ENCODE data around the gene TARS1. TPM values are rescaled to one million over a fixed set of nuclear protein-coding genes. Genes with fewer than 3 reads are reported as not detected.

TARS1 gene
- total and polyA plus RNA-seq, 2 of the 4 experiments (the other 2 are of a cell fraction): 90.8 to 175 TPM

GRCh38 chr5:33423018-33423630 lies 17.6 kb upstream of the TARS1 start (continued):
- no peak for TF ChIP-seq RFX5 (IDR thresholded peaks at IDR 0.05; ENCODE audit: low read depth, low read length)

- Histone ChIP-seq H3K79me1 (ENCODE audit: low read depth in 1 of 2, low read length in 2 of 2) (no peaks in the 10 kb centered on the region), H3K9me3 (ENCODE audit: control insufficient read depth, insufficient read depth, low read length) (no peaks in the 10 kb centered on the region), H3K9ac (ENCODE audit: low read depth, low read length) (no peak overlapping the region), H3K18ac (ENCODE audit: low read depth, low read length) (no peak overlapping the region), H2AK9ac (replicated peaks; ENCODE audit: low read depth, low read length, poor library complexity) (no peak overlapping the region), H2BK120ac (ENCODE audit: low read depth, low read length) (no peak overlapping the region), H3K14ac (replicated peaks; ENCODE audit: low read depth, low read length) (no peak overlapping the region), H2BK20ac (ENCODE audit: low read depth, low read length) (no peak overlapping the region), H3K4me1 (ENCODE audit: control insufficient read depth, insufficient read depth, low read length) (no peaks in the 10 kb centered on the region), H3K9me1 (ENCODE audit: insufficient read depth, low read length) (no peaks in the 10 kb centered on the region), H4K91ac (ENCODE audit: insufficient read depth, low read depth, low read length) (no peak overlapping the region), H3K56ac (ENCODE audit: extremely low read depth, insufficient read depth, low read length) (no peak overlapping the region), H3K27ac (ENCODE audit: insufficient read depth, low read length) (no peak overlapping the region), H3K23ac (ENCODE audit: low read depth, low read length) (no peak overlapping the region), H3K4me3 (ENCODE audit: insufficient read depth, low read depth, low read length) (no peak overlapping the region), H4K5ac (ENCODE audit: low read depth, low read length) (no peak overlapping the region), H2AFZ (replicated peaks; ENCODE audit: low read length, poor library complexity) (no peak overlapping the region), H4K20me1 (ENCODE audit: insufficient read depth, low read length) (no peaks in the 10 kb centered on the region), H2BK5ac (ENCODE audit: low read depth, low read length, poor library complexity, severe bottlenecking) (no peak overlapping the region), H4K8ac (ENCODE audit: low read depth in 2 of 2, low read length in 2 of 2) (no peak overlapping the region), H3K27me3 (ENCODE audit: control insufficient read depth, insufficient read depth, low read length) (no peaks in the 10 kb centered on the region), H3K36me3 (ENCODE audit: control insufficient read depth, insufficient read depth, low read length) (no peaks in the 10 kb centered on the region), H3K4me2 (ENCODE audit: low read depth, low read length) (no peak overlapping the region), H2BK15ac (ENCODE audit: low read depth, low read length) (no peak overlapping the region), H2AK5ac (ENCODE audit: low read depth, low read length) (no peak overlapping the region), H3K4ac (ENCODE audit: low read depth, low read length) (no peak overlapping the region)
- ChIA-PET CTCF (interaction anchor here (0.6 kb wide), 1 partner anchor 143 kb away, joined by 3 read pairs; no protein-coding TSS in a partner anchor), POLR2A (ENCODE audit: unreplicated experiment) (no interaction called here)
- TF ChIP-seq CHD1 (IDR thresholded peaks at IDR 0.05; ENCODE audit: low read depth, low read length) (no peak), FOS (IDR thresholded peaks at IDR 0.05; ENCODE audit: low read depth, low read length) (no peak), MAZ (IDR thresholded peaks at IDR 0.05; ENCODE audit: borderline replicate concordance, low read depth, low read length) (no peak)
- in situ Hi-C loops (cut with MboI; ENCODE audit: low sequenced_read_pairs) (loop anchor here (10.0 to 25.0 kb wide), 3 partner anchors 731 to 1037 kb away; no protein-coding TSS in a partner anchor), dilution Hi-C loops (cut with HindIII; ENCODE audit: low sequenced_read_pairs, unreplicated experiment) (no loop called here), intact Hi-C loops (cut with micrococcal nuclease) (loop anchor here (10.0 kb wide), 2 partner anchors 801 to 921 kb away; no protein-coding TSS in a partner anchor)
- DNase-seq: no peak
- ATAC-seq (ENCODE audit: low read depth): peak; percentile 61
- BruUV-seq (replicated peaks): no TSS peak
- WGBS, 2 experiments (ENCODE audit: extremely low coverage in 2 of 2, insufficient read length in 1 of 2): no CpG with 5 or more reads among the region's 2 CpGs
These were observed 15.5 kb upstream of the TARS1 start for GRCh38 chr5:33425314-33425713.

All from IMR-90 (cell line).